Stimulated activated CD8-positive, alpha-beta memory T cell treated with anti-CD3 and anti-CD28 coated beads, Interleukin-7, amount 100 ng/mL, for 24 hours (primary cell): ENCODE results near the gene EFCC1.
"Not testable (repeated sequence)": the region's sequence is repeated elsewhere in the genome, so short reads cannot be mapped to it uniquely, and the experiment has no call there.

Experiments
- DNase-seq: peaks from one replicate; pipeline ENCODE4 v3.0.0-alpha.2; 2020; ENCODE audit warnings: low read depth

EFCC1 gene

DNA sequence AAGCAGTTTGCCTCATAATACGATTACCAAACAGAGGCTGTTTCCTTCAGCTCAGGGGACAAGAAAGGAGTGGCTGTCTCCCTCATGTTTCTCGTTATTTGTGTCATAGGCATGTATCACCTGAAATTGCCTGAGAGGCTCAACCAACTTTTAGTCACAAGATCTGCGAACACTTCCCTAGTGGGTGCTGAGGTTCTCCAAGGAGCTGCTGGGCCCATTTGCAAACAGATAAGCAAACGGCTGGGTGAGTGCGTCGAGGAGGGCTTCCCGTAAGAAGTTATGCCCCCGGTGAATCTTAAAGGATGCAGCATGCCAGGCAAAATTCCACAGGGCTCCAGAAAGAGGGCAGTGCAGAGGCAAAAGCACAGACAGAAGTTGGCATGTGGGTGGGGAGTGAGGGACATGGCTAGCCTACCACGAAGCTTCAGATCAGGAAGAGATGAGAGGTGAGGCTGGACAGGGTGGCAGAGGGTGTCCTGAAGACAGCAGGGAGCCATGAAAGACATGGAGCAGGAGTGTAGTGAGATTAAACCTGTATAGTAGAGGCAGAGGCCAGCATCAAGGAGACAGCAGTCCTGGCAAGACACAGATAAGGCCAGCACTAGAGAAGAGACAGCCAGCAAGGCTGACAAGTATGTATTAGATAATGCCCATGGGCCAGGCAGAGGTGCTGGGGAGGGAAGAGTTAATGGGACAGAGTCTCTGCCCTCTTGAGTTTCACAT, 55.5 kb downstream of the EFCC1 start:
- no peak for DNase-seq

DNA sequence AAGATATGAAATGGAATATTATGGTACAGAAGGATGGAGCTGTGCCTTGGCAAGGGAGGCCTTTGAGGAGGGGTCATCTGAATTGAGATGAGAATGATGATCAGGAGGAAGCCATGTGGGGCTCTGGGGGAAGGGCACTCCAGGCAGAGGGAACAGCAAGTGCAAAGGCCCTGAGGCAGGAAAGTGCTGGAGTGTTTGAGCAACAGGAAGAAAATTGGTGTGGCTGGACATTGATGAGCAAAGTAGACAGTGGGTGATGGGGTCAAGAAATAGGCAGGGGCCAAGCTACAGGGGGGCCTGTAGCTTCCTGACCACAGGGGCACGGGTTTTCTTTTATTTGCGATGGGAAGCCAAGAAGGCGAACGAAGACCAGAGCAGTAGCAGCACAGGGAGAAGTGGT, 56.1 kb downstream of the EFCC1 start:
- DNase-seq: no peak

DNA sequence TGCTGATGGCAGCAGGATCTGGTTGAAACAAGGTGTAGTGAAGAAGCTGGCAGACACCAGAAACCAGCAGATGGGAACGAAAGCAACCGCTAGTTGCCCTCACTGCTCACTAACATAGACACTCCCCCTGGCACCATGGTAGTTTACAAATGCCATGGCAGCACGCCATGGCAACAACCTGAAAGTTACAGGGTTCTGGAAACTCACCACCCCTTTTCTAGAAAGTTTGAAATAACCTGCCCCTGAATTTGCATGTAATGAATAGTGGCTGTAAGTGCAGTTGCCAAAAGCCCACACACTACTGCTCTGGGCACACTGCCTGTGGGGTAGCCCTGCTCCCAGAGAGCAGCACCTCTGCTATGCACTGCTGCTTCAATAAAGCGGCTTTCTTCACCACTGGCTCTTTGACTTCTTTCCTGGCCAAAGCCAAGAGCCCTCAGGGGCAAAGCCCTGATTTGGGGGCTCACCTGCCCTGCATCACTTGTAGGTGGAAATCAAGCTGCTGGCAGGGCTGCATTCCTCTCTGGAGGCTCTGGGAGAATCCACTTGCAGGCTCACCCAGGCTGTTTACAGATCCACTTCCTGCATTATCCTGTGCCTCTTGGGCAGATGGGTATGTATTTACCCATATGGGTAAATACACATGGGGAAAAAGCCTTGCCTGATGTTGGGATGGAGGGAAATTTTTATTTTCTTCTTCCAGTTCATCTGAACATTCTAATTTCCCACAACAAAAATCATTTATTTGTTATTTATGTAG, 57.5 kb downstream of the EFCC1 start:
- no peak for DNase-seq

DNA sequence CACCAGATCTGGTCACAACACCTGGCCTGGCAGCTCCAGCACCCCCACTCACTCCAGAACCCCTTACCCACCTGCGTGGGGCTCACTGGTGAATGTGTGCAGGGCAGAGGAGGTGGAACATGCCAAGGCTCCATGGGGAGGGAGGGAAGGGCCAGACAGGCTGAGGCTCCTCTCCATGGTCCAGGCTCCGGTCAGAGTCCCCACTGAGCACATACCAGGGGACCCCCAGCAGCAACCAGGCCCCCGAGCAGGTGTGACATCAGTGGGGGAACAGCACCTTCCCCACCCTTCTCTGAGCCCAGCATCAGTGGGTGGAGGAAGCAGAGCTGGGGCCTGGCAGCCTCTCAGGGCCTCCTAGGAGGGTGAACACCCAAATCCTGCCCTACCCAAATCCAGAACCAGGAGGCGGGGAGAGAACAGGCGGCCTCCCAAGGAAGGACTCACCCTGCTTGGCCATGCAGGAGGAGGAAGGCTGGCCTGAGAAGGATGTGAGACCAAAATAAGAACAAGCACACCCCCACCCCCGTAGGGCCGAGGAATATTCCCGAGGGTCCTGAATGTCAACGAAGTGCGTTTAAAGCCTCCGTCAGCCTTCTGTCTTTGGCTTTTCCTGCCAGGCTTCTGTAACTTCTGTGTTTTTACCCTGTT, 58.3 kb downstream of the EFCC1 start:
- DNase-seq: no peak

DNA sequence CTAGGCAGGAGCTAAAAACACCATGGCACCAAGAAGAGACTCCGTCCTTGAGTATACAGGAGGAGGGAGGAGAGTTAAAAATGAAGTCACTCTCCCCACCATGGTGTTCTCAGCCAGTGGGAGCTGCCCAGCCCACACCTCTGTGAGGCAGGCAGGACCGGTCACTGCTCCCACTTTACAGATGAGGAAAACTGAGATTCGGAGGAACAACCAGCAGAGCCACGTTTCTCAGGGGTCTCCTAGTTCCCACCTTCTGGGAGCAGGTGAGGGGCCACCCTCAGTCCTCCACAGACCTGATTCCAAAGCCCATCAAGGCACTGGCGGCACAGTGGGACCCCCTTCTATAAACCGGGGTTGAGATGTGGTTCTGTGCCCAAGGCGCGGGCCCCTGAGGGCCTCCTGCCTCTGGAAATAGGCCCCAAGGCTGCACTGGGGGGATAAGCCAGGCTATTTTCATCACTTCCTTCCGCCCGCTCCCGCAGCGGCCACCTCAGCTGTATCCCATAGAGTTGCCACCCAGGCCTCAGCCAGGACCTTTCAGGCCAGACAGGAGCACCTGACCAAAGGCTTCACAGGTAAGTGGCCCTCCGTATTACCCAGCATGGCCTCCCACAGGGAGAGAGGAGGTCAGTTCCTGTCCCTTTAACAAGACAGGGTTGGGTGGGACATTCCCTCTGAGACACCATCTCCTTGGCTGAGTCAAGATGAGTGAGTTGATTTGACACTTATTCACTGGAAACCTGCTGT, 59.3 kb downstream of the EFCC1 start, which contains the start of gene GP9:
TSS of gene GP9 (plus strand) at position 504 of the 747 bp plus-strand sequence. CDS start 961 bp downstream, outside the sequence.
- no peak for DNase-seq

DNA sequence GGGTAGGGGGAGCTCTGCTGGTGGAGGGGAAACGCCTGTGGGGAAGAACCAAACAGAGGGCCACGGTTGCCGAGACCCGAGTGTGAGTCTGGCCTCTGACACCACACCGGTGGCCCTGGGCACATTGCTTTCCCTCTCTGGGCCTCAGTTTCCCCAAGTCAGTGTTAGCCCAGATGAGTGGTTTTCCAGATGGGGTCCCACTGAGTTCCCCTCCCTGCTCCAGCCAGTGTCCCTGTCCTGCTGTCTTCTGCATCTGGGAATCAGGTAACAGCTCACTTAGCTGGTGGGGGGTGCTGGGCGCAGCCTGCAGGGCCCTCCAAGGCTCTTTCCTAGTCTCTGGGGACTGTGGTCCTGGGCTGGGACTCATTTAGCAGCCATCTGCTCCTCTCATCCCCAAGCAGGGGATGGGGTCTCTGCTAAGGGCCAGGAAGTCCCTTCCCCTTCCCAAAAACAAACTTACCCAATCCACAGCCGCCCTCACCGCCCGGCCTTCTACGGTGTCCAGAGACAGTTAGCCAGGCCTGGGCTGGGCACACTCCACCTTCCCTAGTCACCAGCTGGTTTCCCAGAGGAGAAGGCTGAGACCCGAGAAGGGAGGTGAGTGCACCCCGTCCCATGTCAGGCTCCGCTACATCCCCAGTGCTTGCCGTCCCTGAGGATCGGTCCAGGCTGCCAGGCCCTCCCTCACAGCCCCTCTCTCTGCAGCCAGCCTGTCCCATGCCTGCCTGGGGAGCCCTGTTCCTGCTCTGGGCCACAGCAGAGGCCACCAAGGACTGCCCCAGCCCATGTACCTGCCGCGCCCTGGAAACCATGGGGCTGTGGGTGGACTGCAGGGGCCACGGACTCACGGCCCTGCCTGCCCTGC, 60.2 kb downstream of the EFCC1 start:
- DNase-seq: no peak

DNA sequence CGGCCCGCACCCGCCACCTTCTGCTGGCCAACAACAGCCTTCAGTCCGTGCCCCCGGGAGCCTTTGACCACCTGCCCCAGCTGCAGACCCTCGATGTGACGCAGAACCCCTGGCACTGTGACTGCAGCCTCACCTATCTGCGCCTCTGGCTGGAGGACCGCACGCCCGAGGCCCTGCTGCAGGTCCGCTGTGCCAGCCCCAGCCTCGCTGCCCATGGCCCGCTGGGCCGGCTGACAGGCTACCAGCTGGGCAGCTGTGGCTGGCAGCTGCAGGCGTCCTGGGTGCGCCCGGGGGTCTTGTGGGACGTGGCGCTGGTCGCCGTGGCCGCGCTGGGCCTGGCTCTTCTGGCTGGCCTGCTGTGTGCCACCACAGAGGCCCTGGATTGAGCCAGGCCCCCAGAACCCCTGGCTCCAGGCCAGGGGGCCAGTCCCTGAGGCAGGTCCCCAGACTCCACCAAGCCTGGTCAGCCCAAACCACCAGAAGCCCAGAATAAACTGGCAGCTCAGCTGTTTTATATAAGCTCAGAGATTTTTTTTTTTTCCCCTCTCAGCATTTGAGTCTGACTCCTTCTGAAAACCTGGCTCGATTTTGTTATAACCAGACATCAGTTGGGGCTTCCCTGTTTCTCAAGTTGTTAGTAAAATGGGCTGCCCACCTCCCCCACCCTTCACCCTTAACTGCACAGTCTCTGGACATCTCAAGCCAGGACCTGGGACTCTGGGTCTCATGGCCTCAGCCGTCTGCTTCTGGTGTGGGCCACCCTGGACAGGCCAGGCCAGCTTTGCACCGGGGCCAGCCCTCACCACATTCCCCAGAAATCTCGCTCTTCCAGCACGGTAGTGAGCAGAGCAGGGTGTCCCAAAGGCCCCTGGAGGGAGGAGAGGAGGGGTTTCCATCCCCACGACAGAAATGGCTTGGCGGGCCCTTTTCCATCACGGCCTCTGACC, 61.1 kb downstream of the EFCC1 start:
- DNase-seq: no peak

DNA sequence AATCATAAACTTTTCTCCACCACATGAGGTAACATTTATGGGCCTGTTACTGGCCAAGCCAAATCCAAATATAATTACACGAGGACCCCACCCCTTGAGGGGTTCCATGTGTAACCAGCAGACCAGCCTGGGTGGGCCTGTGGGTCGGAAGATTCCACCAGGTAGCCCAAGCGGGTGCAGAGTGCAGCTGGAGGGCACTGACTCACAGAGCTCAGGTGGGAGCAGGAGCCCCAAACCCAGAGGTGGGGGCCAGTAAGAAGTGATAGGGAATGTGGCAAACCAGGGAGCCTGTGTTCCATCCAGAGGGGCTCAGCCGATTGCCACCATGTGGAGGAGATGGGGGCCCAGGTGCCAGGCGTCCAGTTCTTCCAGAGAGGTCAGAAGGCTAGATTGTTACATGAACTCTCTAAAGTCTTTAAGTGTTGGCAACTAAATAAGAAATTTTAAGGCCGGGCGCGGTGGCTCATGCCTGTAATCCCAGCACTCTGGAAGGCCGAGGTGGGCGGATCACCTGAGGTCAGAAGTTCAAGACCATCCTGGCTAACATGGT, 62.1 kb downstream of the EFCC1 start:
- DNase-seq: no peak

DNA sequence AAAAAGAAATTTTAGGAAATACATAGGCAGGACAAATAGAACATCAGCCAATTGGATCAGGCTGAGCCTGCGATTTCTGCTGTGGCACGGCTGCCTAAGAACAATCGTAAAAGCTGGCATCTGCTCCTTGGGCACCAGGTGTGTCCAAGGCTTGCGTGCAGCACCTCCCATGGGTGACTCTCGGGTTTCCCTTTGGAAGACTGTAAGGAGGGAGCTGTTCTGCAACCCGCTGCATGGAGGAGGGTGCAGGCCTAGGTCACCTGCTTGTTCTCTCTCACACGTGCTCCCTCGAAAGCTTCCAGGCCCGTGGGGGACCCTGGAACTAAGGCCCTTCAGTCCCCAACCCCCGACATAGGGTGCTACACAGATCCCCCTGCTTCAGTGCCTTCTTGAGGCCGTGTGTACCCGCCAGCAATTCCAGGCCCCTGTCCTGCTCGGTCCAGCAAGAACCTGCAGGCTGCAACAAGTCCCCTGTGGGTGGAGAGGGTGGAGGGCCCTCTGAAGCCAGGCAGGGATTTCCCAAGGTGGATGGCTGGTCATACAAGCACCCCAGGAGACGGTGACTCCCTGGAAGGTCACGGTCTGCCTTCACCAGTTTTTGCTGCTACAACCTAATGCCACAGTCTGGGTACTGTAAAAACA, 62.9 kb downstream of the EFCC1 start:
- DNase-seq: no peak

DNA sequence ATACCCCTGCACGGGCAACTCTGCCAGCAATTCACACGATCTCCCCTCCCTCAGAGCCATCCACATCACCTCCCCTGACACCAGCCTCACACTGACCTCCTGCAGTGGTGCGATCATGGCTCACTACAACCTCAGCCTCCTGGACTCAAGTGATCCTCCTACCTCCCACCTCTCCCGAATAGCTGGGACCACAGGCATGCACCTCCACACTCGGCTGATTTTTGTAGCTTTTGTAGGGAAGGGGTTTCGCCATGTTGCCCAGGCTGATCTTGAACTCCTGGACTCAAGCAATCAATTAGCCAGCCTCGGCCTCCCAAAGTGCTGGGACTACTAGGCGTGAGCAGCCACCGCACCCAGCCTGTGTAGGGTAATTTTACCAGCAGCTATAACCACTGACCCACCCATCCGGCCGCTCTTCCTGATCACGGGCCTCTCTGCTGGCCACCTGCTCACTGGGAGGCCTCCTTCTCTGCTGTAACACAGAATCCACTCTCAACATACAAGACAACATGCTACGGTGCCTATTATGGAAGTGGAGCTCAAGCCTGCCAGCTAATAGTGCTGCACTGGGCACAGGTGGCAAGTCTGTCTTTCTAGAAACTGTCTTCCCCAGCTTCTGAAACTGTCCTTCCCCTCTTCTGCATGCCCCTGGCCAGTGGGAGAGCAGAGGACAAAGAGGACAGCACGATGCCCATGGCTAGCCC, 64.1 kb downstream of the EFCC1 start:
- DNase-seq: no peak

DNA sequence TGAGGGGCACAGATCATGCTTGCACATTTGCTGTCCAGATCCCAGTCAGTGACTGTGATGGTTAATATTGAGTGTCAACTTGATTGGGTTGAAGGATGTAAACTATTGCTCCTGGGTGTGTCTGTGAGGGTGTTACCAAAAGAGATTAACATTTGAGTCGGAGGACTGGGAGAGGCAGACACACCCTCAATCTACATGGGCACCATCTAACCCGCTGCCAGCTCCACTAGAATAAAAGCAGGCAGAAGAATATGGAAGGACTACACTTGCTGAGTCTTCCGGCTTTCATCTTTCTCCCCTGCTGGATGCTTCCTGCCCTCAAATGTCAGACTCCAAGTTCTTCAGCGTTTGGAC, 64.6 kb downstream of the EFCC1 start:
- DNase-seq: no peak

DNA sequence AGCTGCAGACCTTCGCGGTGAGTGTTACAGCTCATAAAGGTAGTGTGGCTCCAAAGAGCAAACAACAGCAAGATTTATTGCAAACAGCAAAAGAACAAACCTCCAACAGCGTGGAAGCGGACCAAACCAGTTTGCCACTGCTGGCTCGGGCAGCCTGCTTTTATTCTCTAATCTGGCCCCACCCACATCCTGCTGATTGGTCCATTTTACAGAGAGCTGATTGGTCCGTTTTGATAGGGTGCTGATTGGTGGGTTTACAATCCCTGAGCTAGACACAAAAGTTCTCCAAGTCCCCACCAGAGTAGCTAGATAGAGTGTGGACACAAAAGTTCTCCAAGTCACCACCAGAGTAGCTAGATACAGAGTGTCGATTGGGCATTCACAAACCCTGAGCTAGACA, 66.6 kb downstream of the EFCC1 start:
- not testable (repeated sequence) for DNase-seq

DNA sequence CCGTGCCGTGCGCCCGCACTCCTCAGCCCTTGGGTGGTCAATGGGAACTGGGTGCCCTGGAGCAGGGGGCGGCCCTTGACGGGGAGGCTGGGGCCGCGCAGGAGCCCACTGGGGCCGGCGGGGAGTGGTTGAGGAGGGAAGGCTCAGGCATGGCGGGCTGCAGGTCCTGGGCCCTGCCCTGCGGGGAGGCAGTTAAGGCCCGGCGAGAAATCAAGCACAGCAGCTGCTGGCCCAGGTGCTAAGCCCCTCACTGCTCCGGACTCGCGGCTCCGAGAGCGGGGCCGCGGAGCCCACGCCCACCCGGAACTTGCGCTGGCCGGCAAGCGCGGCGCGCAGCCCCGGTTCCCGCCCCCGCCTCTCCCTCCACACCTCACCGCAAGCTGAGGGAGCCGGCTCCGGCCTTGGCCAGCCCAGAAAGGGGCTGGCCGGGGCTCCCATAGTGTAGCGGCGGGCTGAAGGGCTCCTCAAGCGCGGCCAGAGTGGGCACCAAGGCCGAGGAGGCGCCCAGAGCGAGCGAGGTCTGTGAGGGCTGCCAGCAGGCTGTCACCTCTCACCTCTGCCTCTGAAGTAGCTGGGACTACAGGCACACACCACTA, 67.3 kb downstream of the EFCC1 start:
- DNase-seq: no peak

DNA sequence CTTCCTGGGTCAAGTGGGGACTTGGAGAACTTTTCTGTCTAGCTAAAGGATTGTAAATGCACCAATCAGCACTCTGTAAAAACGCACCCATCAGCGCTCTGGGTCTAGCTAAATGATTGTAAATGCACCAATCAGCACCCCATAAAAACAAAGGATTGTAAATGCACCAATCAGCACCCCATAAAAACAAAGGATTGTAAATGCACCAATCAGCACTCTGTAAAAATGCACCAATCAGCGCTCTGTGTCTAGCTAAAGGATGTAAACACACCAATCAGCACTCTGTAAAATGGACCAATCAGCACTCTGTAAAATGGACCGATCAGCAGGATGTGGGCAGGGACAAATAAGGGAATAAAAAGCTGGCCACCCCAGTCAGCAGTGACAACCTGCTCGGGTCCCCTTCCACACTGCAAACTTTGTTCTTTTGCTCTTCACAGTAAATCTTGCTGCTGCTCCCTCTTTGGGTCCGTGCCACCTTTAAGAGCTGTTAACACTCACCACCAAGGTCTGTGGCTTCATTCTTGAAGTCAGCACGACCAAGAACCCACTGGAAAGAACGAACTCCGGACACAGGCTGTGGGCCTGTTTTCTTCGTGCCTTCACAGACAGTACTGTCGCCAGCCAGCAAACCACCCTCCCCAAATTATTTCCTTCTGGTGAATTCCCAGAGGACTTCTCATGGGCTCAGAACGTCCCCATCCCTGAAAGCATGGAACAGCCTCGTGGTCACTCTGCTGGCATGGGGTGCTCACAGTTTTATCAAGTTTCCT, 68.4 kb downstream of the EFCC1 start:
- not testable (repeated sequence) for DNase-seq

DNA sequence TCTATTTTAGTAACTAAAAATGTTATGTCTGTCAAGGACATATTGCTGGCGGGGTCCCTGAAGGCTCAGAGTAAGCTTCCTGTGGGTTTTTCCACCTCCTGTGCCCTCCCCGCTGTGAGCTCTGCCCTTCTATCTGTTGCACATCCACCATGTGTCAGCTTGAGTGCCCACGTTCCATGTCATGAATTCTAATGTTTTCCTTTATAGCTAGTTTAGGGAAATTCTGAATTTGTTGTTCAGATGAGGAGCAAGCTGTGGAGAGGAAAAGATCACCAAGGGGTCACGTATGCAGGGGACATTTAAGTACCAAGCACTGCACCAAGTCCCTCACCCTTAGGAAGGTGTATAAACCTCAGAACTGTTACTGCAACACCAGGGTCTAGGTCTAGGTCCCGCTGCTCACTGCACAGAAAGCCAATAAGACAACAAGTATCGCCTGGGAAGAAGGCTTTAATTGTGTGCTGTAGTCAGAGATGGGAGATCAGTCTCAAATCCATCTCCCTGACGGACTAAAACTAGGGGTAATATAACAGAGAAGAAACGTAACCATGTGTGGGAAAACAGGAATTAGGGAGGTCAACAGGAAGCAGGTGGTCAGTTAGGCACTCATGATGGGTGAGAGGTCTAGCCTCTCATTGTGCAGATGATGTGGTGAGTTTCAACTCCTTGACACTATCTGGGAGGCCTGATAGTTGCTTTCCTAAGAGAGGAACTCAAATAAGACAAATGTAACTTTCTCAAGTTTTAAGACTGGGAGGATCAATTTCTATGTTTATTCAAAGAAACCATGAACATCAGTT, 69.2 kb downstream of the EFCC1 start:
- no peak for DNase-seq

DNA sequence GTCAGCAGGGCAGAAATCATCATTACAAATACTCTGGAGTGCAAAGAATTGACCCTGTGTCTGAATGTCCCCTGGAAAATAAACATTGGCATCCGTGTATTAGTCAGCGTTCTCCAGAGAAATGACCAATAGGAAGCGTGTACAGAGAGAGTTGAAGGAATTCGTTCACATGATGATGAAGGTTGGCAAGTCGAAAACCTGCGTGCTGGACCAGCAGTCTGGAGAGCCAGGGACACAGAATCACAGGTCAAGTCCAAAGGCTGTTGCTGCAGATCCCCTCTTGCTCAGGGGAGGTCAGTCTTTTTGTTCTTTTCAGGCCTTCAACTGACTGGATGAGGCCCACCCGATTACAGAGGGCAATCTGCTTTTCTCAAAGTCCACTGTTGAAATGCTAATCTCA, 76.1 kb downstream of the EFCC1 start:
- DNase-seq: no peak

DNA sequence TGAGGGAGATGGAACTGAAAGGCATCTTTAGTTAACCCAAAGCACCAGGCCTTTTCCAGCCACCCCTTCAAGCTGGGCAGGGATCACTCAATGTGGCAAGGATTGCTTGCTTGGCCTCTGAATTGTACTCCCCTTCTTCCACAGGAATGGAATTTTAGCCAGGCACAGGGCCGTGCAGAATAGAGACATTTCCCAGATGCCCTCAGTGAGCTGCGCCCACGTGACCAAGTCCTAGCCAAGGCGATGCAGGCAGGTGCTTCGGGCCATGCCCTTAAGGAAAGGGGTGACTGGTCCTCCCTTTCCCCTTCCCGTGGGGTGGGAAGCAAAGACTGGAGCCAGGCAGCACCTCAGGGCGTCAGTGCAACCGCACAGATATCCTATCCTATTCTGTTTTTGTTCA, 77.4 kb downstream of the EFCC1 start:
- no peak for DNase-seq
